ENCODE data around the gene MAGI2. TPM values are rescaled to one million over a fixed set of nuclear protein-coding genes. Genes with fewer than 3 reads are reported as not detected.

Gene MAGI2
- total RNA-seq, 1 experiment from 2014 or later: 14.3 TPM

DNA sequence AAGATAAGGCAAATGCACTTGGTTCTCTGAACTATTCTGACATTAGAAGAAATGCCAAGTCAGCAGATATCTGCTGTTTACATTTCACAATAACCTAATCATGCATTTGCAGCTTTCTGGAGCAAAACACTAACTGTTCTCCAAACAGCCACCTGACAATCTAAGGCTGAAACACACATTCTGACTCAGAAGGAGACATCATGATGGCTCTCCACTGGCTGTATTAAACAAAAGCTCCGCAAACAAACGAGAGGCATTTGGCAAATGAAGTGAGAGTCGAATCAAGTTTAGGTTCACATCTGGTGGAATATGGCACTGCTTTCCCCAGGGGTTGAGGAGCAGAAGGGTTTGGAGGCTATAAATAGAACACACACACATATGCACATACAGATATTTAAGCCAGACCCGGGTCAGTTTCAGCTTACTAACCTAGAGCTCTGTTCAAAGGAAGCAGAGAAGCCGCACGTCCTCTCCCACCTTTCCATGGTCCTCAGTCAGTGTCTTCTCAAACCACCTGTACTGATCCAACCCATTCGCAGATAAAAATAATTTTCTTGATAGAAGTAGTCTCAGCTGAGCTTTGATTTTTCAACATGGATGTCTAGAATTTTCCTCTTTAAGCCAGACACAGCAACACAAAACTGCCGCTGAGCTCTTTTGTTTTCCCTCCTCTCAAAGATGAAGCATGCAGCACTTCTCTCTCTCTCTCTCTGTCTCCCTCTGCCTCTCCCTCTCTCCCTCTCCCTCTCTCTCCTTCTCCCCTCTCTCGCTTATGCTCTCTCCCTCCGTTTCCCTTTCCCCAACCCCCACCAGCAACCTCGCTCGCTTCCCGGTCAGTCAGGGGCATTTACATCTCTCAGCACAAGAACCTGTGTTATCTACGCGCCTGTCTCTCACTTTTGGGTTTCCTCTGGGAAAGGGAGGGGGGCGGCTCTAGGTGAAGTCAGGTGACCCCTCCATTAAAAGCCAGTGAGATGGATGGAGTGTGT, 682.8 kb downstream of the MAGI2 start:
- no peak overlapping the region for H3K23ac ChIP-seq (ENCODE audit: insufficient read length, low read depth, low read length)
- no peak overlapping the region for H2BK20ac ChIP-seq (ENCODE audit: low read depth, low read length, poor library complexity, severe bottlenecking)
- no peak overlapping the region for H4K8ac ChIP-seq (replicated peaks; ENCODE audit: insufficient read length, low read depth, low read length)
- H3K23me2 ChIP-seq (ENCODE audit: insufficient read length, low read depth, low read length, poor library complexity, severe bottlenecking): peaks cover 10% of the 10 kb centered on the region
- WGBS (ENCODE audit: extremely low coverage, insufficient read length, low lambda C conversion rate): no CpG with 5 or more reads among the region's 16 CpGs
- no peaks in the 10 kb centered on the region for H3K9me3 ChIP-seq (ENCODE audit: control insufficient read depth, low read depth, low read length)
- H3K4ac ChIP-seq (ENCODE audit: low read depth, low read length): no peak overlapping the region
- H3K56ac ChIP-seq (ENCODE audit: insufficient read length, low read depth, low read length): no peak overlapping the region
- peaks cover 23 to 26% of the 10 kb centered on the region in 2 experiments for H3K4me1 Mint-ChIP-seq
- H3K27ac Mint-ChIP-seq: peak overlapping the region; percentile 92 to 98 (median 94)
- H3K79me1 ChIP-seq (ENCODE audit: insufficient read depth, low read depth, low read length, poor library complexity, severe bottlenecking): no peaks in the 10 kb centered on the region
- no peak overlapping the region for H2AFZ ChIP-seq (ENCODE audit: low read length)
- no peak overlapping the region for H2BK15ac ChIP-seq (ENCODE audit: low read depth, low read length)
- no peak overlapping the region for H2BK5ac ChIP-seq (ENCODE audit: insufficient read length, low read length)
- no peak overlapping the region for H4K91ac ChIP-seq (ENCODE audit: insufficient read length, low read depth, low read length)
- H4K5ac ChIP-seq (ENCODE audit: insufficient read length, low read depth, low read length): no peak overlapping the region
- no peak overlapping the region for H2AK5ac ChIP-seq (ENCODE audit: insufficient read length, low read length)
- H3K9ac ChIP-seq (ENCODE audit: extremely low read depth, insufficient read length, low read length): peak overlapping the region; percentile 72
- H3K4me3 Mint-ChIP-seq: no peak overlapping the region
- 0 out of 2 replicates have a peak, but pooled peaks cover 2% of the 10 kb centered on the region for H3K4me1 ChIP-seq (ENCODE audit: insufficient read depth, low read length)
- H2BK120ac ChIP-seq (ENCODE audit: low read depth, low read length, poor library complexity, severe bottlenecking): no peak overlapping the region
- peak overlapping the region; percentile 94 for H3K4me2 ChIP-seq (ENCODE audit: insufficient read depth, insufficient read length, low read length)
- TF ChIP-seq, protein P1, sequence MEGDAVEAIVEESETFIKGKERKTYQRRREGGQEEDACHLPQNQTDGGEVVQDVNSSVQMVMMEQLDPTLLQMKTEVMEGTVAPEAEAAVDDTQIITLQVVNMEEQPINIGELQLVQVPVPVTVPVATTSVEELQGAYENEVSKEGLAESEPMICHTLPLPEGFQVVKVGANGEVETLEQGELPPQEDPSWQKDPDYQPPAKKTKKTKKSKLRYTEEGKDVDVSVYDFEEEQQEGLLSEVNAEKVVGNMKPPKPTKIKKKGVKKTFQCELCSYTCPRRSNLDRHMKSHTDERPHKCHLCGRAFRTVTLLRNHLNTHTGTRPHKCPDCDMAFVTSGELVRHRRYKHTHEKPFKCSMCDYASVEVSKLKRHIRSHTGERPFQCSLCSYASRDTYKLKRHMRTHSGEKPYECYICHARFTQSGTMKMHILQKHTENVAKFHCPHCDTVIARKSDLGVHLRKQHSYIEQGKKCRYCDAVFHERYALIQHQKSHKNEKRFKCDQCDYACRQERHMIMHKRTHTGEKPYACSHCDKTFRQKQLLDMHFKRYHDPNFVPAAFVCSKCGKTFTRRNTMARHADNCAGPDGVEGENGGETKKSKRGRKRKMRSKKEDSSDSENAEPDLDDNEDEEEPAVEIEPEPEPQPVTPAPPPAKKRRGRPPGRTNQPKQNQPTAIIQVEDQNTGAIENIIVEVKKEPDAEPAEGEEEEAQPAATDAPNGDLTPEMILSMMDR (conservative IDR thresholded peaks at IDR 0.05): no peak
- no peaks in the 10 kb centered on the region for H4K20me1 ChIP-seq (ENCODE audit: control insufficient read depth, insufficient read depth, insufficient read length)
- H2BK12ac ChIP-seq (ENCODE audit: insufficient read length, low read depth, low read length): no peak overlapping the region
- peak; percentile 73 for DNase-seq
- H3K36me3 Mint-ChIP-seq (ENCODE audit: insufficient read depth in 1 of 3, low read depth in 3 of 3): no peaks in the 10 kb centered on the region
- peaks cover 10% of the 10 kb centered on the region; the same call in 1 of the 2 replicates for H3K79me2 ChIP-seq (ENCODE audit: insufficient read depth, low read length)
- H3K9me3 Mint-ChIP-seq: no peaks in the 10 kb centered on the region
- H3K14ac ChIP-seq (ENCODE audit: insufficient read depth, low read length): no peak overlapping the region
- H3K27me3 Mint-ChIP-seq (ENCODE audit: low read depth): no peaks in the 10 kb centered on the region
- H3K18ac ChIP-seq (ENCODE audit: insufficient read length, low read depth, low read length): no peak overlapping the region
- H3T11ph ChIP-seq (ENCODE audit: low read length): no peak overlapping the region
- peak overlapping the region; percentile 33 for H3K27ac ChIP-seq (ENCODE audit: insufficient read length, low read depth, low read length)
- no peaks in the 10 kb centered on the region for H3K27me3 ChIP-seq (ENCODE audit: insufficient read depth, low read length)
